PC-3 (cell line): ENCODE data around the gene LRRC8A. TPM values are rescaled to one million over a fixed set of nuclear protein-coding genes. Genes with fewer than 3 reads are reported as not detected.
"Not testable (repeated sequence)": the region's sequence is repeated elsewhere in the genome, so short reads cannot be mapped to it uniquely, and the experiment has no call there.

ENCODE experiments used
- ATAC-seq: fragments of 200-7000 bp; cut with Tn5 transposase; 2 replicates; pipeline ENCODE4 v1.9.1; 2020; ENCODE audit warnings: mild to moderate bottlenecking, moderate library complexity
- BruUV-seq: library from RNA; stranded (reverse); fragments of 400-500 nt; replicated peaks from 2 replicates; lab custom pipeline; 2021; lab: Mats Ljungman, UMichigan
- CTCF ChIA-PET: fragments of 300-600 bp; sonication (Branson Sonifier 250); formaldehyde crosslinking; loops from one replicate; lab custom pipeline; 2022; ENCODE audit warnings: antibody characterized with exemption; lab: Charles Lee
- POLR2A ChIA-PET: fragments of 300-600 bp; sonication (Branson Sonifier 250); formaldehyde crosslinking; loops from one replicate; lab custom pipeline; 2022; ENCODE audit warnings: antibody characterized with exemption; ENCODE audit not compliant: unreplicated experiment; lab: Charles Lee
- DNase-seq: peaks from one replicate; pipeline ENCODE4 v3.0.0-alpha.2; 2015
- H2AFZ ChIP-seq: fragments of 300-600 bp; sonication (generic); 2 replicates; pipeline ENCODE4 v1.6.0; 2016; ENCODE audit warnings: antibody characterized with exemption, low read length
- H3F3A ChIP-seq: fragments of 300-600 bp; sonication (generic); one replicate; pipeline ENCODE4 v1.6.0; 2017; ENCODE audit warnings: antibody characterized with exemption, low read length, control low read depth, mild to moderate bottlenecking; ENCODE audit not compliant: unreplicated experiment
- H3K27ac ChIP-seq: fragments of 300-600 bp; sonication (generic); 2 replicates; pipeline ENCODE4 v1.5.1; 2016; ENCODE audit warnings: mild to moderate bottlenecking, low read length
- H3K27me3 ChIP-seq: fragments of 300-600 bp; sonication (generic); 2 replicates; pipeline ENCODE4 v1.6.1; 2016; ENCODE audit warnings: low read length, mixed read lengths
- H3K36me3 ChIP-seq: fragments of 300-600 bp; sonication (generic); 2 replicates; pipeline ENCODE4 v1.6.1; 2016; ENCODE audit warnings: low read depth, mixed run types, low read length, mixed read lengths
- H3K4me1 ChIP-seq: fragments of 300-600 bp; sonication (generic); 2 replicates; pipeline ENCODE4 v1.5.1; 2016; ENCODE audit warnings: low read length; ENCODE audit not compliant: insufficient read depth
- H3K4me2 ChIP-seq: fragments of 300-600 bp; sonication (generic); 2 replicates; pipeline ENCODE4 v1.6.0; 2016; ENCODE audit warnings: low read length
- H3K4me3 ChIP-seq: fragments of 300-600 bp; sonication (generic); 2 replicates; pipeline ENCODE4 v1.5.1; 2016; ENCODE audit warnings: mild to moderate bottlenecking, low read length, mixed read lengths
- H3K79me2 ChIP-seq: fragments of 300-600 bp; sonication (generic); 2 replicates; pipeline ENCODE4 v1.6.1; 2017; ENCODE audit warnings: low read length, mixed read lengths
- H3K9ac ChIP-seq: fragments of 300-600 bp; sonication (generic); 2 replicates; pipeline ENCODE4 v1.6.0; 2016; ENCODE audit warnings: mild to moderate bottlenecking, low read length
- H3K9me2 ChIP-seq: fragments of 300-600 bp; sonication (generic); replicated peaks from 2 replicates; pipeline ENCODE4 v1.6.1; 2016; ENCODE audit warnings: mixed run types, low read length, mixed read lengths
- H3K9me3 ChIP-seq: fragments of 300-600 bp; sonication (generic); 2 replicates; pipeline ENCODE4 v1.6.1; 2016; ENCODE audit warnings: low read length, mixed read lengths
- H4K20me1 ChIP-seq: fragments of 300-600 bp; sonication (generic); 2 replicates; pipeline ENCODE4 v1.6.1; 2016; ENCODE audit warnings: low read length, mixed read lengths
- CTCF ChIP-seq: fragments of 300-600 bp; sonication (generic); conservative IDR thresholded peaks from 2 replicates; pipeline ENCODE4 v1.5.1; 2017; ENCODE audit warnings: antibody characterized with exemption, low read depth, mild to moderate bottlenecking, low read length
- EZH2 ChIP-seq: fragments of 300-600 bp; sonication (generic); IDR thresholded peaks from one replicate; pipeline ENCODE4 v1.6.1; 2017; ENCODE audit warnings: antibody characterized with exemption, mild to moderate bottlenecking, low read length; ENCODE audit not compliant: unreplicated experiment
- EZH2phosphoT487 ChIP-seq: fragments of 300-600 bp; sonication (generic); IDR thresholded peaks from 2 replicates; pipeline ENCODE4 v1.6.1; 2018; ENCODE audit warnings: mild to moderate bottlenecking, antibody characterized with exemption, low read length, borderline replicate concordance
- intact Hi-C: fragments of 100-400 bp; cut with micrococcal nuclease; formaldehyde crosslinking; loops from 2 replicates; pipeline ENCODE4 v1.9.0; 2023
- total RNA-seq: library from RNA; depleted of rRNA; stranded (reverse); fragments of >200 nt; gene quantifications from 2 replicates; pipeline ENCODE4 v1.2.3, GENCODE V29; 2014; rRNA removed

Gene LRRC8A
- total RNA-seq, 1 experiment from 2014 or later, result 65.5 TPM

- Histone ChIP-seq H2AFZ (peak within 1 kb of the TSS; percentile 84), H3K27ac (peak within 1 kb of the TSS; percentile 56), H3K9me2 (no peaks in the 10 kb centered on the region), H3K27me3 (no peaks in the 10 kb centered on the region), H3K9ac (peak within 1 kb of the TSS; percentile 93), H3K4me2 (peak within 1 kb of the TSS; percentile 85), H3K36me3 (no peaks in the 10 kb centered on the region), H3K4me3 (peak within 1 kb of the TSS; percentile 83), H3K4me1 (peaks cover 10% of the 10 kb centered on the region; the same call in 1 of the 2 replicates), H3K9me3 (no peaks in the 10 kb centered on the region), H4K20me1 (no peaks in the 10 kb centered on the region), H3F3A (no peaks in the 10 kb centered on the region), H3K79me2 (peaks cover 25% of the 10 kb centered on the region)
- ChIA-PET CTCF (no interaction called here), POLR2A (no interaction called here)
- BruUV-seq, result TSS peak; percentile 68
- ATAC-seq (peak; percentile 79), DNase-seq (peak; percentile 89)
- intact Hi-C loops, result no loop called here
- TF ChIP-seq EZH2 (no peak), CTCF (no peak), EZH2phosphoT487 (no peak)
These were observed 65.8 kb downstream of the LRRC8A start, which contains the start of the genes DOLK and NUP188 for GRCh38 chr9:128947527-128948301. DOLK (minus strand) TSS chr9:128947603; CDS start chr9:128947303, 300 bp downstream. NUP188 (plus strand) TSS chr9:128947699; CDS start chr9:128947720, 21 bp downstream.

- H3K9ac ChIP-seq, POLR2A ChIA-PET, H3K9me3 ChIP-seq, H4K20me1 ChIP-seq, H3K27ac ChIP-seq, H3K4me1 ChIP-seq, intact Hi-C loops, H3K9me2 ChIP-seq, ATAC-seq, H3K27me3 ChIP-seq, BruUV-seq, H2AFZ ChIP-seq, H3K4me3 ChIP-seq, H3K79me2 ChIP-seq, DNase-seq, H3F3A ChIP-seq, H3K4me2 ChIP-seq: not testable (repeated sequence)
- CTCF ChIA-PET, result interaction anchor here (0.7 kb wide), 1 partner anchor 40 kb away, joined by 3 read pairs; no protein-coding TSS in a partner anchor
- peaks cover 16% of the 10 kb centered on the region; the same call in 1 of the 2 replicates for H3K36me3 ChIP-seq
These were observed 79.5 kb downstream of the LRRC8A start for GRCh38 chr9:128961403-128961802.

Other genes starting within 250 kb of the LRRC8A start
- gene DYNC2I2, start 225.3 kb upstream of the LRRC8A start, total RNA-seq, result 185 and 196 TPM in 2 replicates
- 647 and 709 TPM in 2 replicates for gene SET, start 192.9 kb upstream of the LRRC8A start, total RNA-seq
- gene PKN3, start 179.6 kb upstream of the LRRC8A start, total RNA-seq, result 7.8 and 9.4 TPM in 2 replicates
- 82.4 and 86.1 TPM in 2 replicates for gene ZDHHC12, start 158.0 kb upstream of the LRRC8A start, total RNA-seq
- 14.8 and 20.6 TPM in 2 replicates for gene ZER1, start 110.2 kb upstream of the LRRC8A start, total RNA-seq
- 15.0 and 18.8 TPM in 2 replicates for gene TBC1D13, start 94.9 kb upstream of the LRRC8A start, total RNA-seq
- gene ENDOG, start 63.6 kb upstream of the LRRC8A start, total RNA-seq, result 37.0 and 51.5 TPM in 2 replicates
- 27.2 and 30.5 TPM in 2 replicates for gene SPOUT1, start 52.3 kb upstream of the LRRC8A start, total RNA-seq
- gene KYAT1, start 183 bp upstream of the LRRC8A start, total RNA-seq, result 7.4 and 12.9 TPM in 2 replicates
- 1.6 TPM in 1 of 2 replicates, not detected in the other for gene PHYHD1, start 38.8 kb downstream of the LRRC8A start, total RNA-seq
- gene DOLK, start 65.5 kb downstream of the LRRC8A start, total RNA-seq, result 17.9 and 23.7 TPM in 2 replicates
- 48.0 and 52.0 TPM in 2 replicates for gene NUP188, start 65.6 kb downstream of the LRRC8A start, total RNA-seq
- gene SH3GLB2, start 146.2 kb downstream of the LRRC8A start, total RNA-seq, result 44.1 and 60.4 TPM in 2 replicates
- 29.6 TPM in 2 replicates for gene MIGA2, start 154.5 kb downstream of the LRRC8A start, total RNA-seq
- 27.3 and 37.1 TPM in 2 replicates for gene DOLPP1, start 199.0 kb downstream of the LRRC8A start, total RNA-seq
- gene CRAT, start 228.7 kb downstream of the LRRC8A start, total RNA-seq, result 12.8 and 16.1 TPM in 2 replicates
- 138 and 154 TPM in 2 replicates for gene PTPA, start 229.3 kb downstream of the LRRC8A start, total RNA-seq